Spleen (tissue), 7 donors: ENCODE data around the gene TRAFD1.

Experiments used
- POLR2A ChIP-seq, 3 donors: fragments of 450-650 bp; IDR thresholded peaks; one replicate each; pipeline ENCODE4 v1.5.1; 2017; ENCODE audit warnings: antibody characterized with exemption in 3 of 3, mild to moderate bottlenecking in 1 of 3
- POLR2AphosphoS5 ChIP-seq, 3 donors: sonication (generic); formaldehyde crosslinking; IDR thresholded peaks; one replicate each; pipeline ENCODE4 v1.5.1; 2017; ENCODE audit warnings: antibody characterized with exemption in 3 of 3
- TF ChIP-seq, protein P1 (sequence below), 11 experiments: fragments of 200-600 bp in 7 of 11; fragments of 450-650 bp in 4 of 11; sonication (generic) in 4 of 11; IDR thresholded peaks in 8 of 11; conservative IDR thresholded peaks in 3 of 11; 1 replicate in 7 of 11; 2 replicates in 4 of 11; pipeline versions ENCODE4 v1.4.0 to v1.8.0; 2016 to 2021; ENCODE audit warnings: antibody characterized with exemption in 11 of 11, inconsistent platforms in 4 of 11, mild to moderate bottlenecking in 1 of 11
- donor health status: DM: no; HTN: no; CAD: no; lungs with moderate emphysema.
- donor health status: DM: no; HTN: no; CAD: no.
- donor health status: DM: no; HTN: no; CAD: no.

DNA sequence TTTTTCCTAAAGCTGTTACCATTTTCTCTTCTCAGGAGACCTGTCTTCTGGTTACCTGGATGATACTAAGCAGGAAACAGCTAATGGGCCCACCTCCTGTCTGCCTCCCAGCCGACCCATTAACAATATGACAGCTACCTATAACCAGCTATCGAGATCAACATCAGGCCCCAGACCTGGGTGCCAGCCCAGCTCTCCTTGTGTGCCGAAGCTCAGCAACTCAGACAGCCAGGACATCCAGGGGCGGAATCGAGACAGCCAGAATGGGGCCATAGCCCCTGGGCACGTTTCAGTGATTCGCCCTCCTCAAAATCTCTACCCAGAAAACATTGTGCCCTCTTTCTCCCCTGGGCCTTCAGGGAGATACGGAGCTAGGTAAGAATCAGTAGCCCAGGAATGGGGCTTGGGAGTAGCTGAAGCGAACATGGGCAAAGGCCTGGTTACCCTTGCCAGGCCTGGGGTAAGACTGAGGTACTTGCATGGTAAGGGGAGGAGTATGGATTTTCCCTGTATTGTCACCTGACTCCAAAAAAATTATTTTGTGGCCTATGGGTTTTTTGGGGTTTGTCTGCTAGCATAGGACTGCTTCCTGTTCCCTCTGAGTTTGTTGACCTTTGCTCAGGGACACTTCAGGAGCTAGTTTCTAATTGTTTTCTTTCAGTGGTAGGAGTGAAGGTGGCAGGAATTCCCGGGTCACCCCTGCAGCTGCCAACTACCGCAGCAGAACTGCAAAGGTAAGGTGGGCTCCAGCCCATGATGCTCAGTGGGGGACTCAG, 26.6 kb downstream of the TRAFD1 start:
- TF ChIP-seq, protein P1, sequence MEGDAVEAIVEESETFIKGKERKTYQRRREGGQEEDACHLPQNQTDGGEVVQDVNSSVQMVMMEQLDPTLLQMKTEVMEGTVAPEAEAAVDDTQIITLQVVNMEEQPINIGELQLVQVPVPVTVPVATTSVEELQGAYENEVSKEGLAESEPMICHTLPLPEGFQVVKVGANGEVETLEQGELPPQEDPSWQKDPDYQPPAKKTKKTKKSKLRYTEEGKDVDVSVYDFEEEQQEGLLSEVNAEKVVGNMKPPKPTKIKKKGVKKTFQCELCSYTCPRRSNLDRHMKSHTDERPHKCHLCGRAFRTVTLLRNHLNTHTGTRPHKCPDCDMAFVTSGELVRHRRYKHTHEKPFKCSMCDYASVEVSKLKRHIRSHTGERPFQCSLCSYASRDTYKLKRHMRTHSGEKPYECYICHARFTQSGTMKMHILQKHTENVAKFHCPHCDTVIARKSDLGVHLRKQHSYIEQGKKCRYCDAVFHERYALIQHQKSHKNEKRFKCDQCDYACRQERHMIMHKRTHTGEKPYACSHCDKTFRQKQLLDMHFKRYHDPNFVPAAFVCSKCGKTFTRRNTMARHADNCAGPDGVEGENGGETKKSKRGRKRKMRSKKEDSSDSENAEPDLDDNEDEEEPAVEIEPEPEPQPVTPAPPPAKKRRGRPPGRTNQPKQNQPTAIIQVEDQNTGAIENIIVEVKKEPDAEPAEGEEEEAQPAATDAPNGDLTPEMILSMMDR (IDR thresholded peaks at IDR 0.05 in 8 of 11, conservative IDR thresholded peaks at IDR 0.05 in 3 of 11): no peak
- TF ChIP-seq POLR2AphosphoS5 (IDR thresholded peaks at IDR 0.05) (no peak), POLR2A (IDR thresholded peaks at IDR 0.05) (no peak)
